Measurements from ENCODE around the gene ZDHHC12.

The ZDHHC12 gene

DNA sequence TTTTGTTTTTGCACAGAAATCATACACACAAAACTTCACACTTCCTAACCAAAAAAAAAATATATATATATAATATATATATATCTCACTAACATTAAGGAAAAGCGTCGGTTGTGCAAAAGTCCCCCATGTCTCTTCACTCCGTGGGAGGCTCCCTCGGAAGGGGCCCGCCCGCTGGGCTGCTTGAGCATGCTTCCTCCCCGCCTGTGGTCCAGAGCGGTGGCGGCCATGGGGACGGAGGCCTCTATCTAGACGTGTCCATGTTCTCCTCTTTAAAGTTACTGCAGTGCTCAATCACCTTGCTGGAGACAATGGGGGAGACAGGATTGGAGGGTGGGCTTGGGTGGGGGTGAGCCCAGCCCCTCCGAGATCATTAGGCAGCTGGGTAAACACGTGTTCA lies 7.2 kb upstream of the ZDHHC12 start:
- H2AFZ ChIP-seq (ENCODE audit: low read length), result no peak overlapping the region
- no peak overlapping the region for H3K27ac ChIP-seq (replicated peaks; ENCODE audit: low read length)
- no peak overlapping the region for H3K18ac ChIP-seq (ENCODE audit: low read length)
- no peak overlapping the region for H2BK12ac ChIP-seq (ENCODE audit: low read length)
- H2BK120ac ChIP-seq (ENCODE audit: low read depth, low read length), result no peak overlapping the region
- no peak overlapping the region for H3K4me2 ChIP-seq (ENCODE audit: insufficient read depth, low read length, poor library complexity, severe bottlenecking)
- no peaks in the 10 kb centered on the region for H3K79me1 ChIP-seq (ENCODE audit: low read depth, low read length)
- no peak overlapping the region for H3K4ac ChIP-seq (ENCODE audit: low read length)
- H2AK5ac ChIP-seq (ENCODE audit: low read depth, low read length), result no peak overlapping the region
- WGBS, 2 donors (ENCODE audit: extremely low coverage in 2 of 2, insufficient read length in 2 of 2, insufficient replicate concordance in 1 of 2), result no CpG with 5 or more reads among the region's 13 CpGs
- H4K8ac ChIP-seq (ENCODE audit: low read depth, low read length), result no peak overlapping the region
- H3K9me3 ChIP-seq (replicated peaks in 1 of 2; ENCODE audit: control insufficient read depth in 2 of 2, insufficient read depth in 1 of 2, low read depth in 1 of 2, low read length in 2 of 2), result no peaks in the 10 kb centered on the region
- no peak overlapping the region for H3K4me3 ChIP-seq (ENCODE audit: low read length in 2 of 2)
- no peaks in the 10 kb centered on the region for H3K27me3 ChIP-seq (ENCODE audit: control insufficient read depth in 3 of 3, insufficient read depth in 3 of 3, low read depth in 1 of 3, low read length in 3 of 3)
- no peak overlapping the region for H3K23ac ChIP-seq (ENCODE audit: low read depth, low read length, poor library complexity)
- no peak for DNase-seq (ENCODE audit: low spot score)
- peaks cover 11 to 21% of the 10 kb centered on the region in 2 donors for H3K36me3 ChIP-seq (replicated peaks in 1 of 2; ENCODE audit: control insufficient read depth in 2 of 2, insufficient read depth in 2 of 2, low read length in 2 of 2)
- no peak overlapping the region for H2BK5ac ChIP-seq (ENCODE audit: low read length)
- no peak overlapping the region for H4K91ac ChIP-seq (ENCODE audit: low read depth, low read length, poor library complexity)
- H3K14ac ChIP-seq (ENCODE audit: low read length), result no peak overlapping the region
- no peak overlapping the region for H2BK15ac ChIP-seq (ENCODE audit: low read length)
- H3K4me1 ChIP-seq (ENCODE audit: control insufficient read depth in 2 of 2, insufficient read depth in 1 of 2, low read depth in 1 of 2, low read length in 2 of 2), result peaks cover 0 to 2% of the 10 kb centered on the region in 2 donors
- H3K9ac ChIP-seq (ENCODE audit: low read depth, low read length, poor library complexity), result no peak overlapping the region

GRCh38 chr9:128729766-128730517 lies 6.0 kb upstream of the ZDHHC12 start:
- Histone ChIP-seq H3K9me3 (replicated peaks in 1 of 2; ENCODE audit: control insufficient read depth in 2 of 2, insufficient read depth in 1 of 2, low read depth in 1 of 2, low read length in 2 of 2) (no peaks in the 10 kb centered on the region), H3K4me3 (ENCODE audit: low read length in 2 of 2) (no peak overlapping the region), H3K27ac (replicated peaks; ENCODE audit: low read length) (no peak overlapping the region), H3K4me1 (ENCODE audit: control insufficient read depth in 2 of 2, insufficient read depth in 1 of 2, low read depth in 1 of 2, low read length in 2 of 2) (peaks cover 0 to 5% of the 10 kb centered on the region in 2 donors), H2BK12ac (ENCODE audit: low read length) (no peak overlapping the region), H3K9ac (ENCODE audit: low read depth, low read length, poor library complexity) (no peak overlapping the region), H2BK120ac (ENCODE audit: low read depth, low read length) (no peak overlapping the region), H2BK15ac (ENCODE audit: low read length) (no peak overlapping the region), H4K8ac (ENCODE audit: low read depth, low read length) (no peak overlapping the region), H3K4ac (ENCODE audit: low read length) (no peak overlapping the region), H3K4me2 (ENCODE audit: insufficient read depth, low read length, poor library complexity, severe bottlenecking) (no peak overlapping the region), H3K14ac (ENCODE audit: low read length) (no peak overlapping the region), H2AFZ (ENCODE audit: low read length) (no peak overlapping the region), H3K23ac (ENCODE audit: low read depth, low read length, poor library complexity) (no peak overlapping the region), H2BK5ac (ENCODE audit: low read length) (no peak overlapping the region), H3K79me1 (ENCODE audit: low read depth, low read length) (no peaks in the 10 kb centered on the region), H4K91ac (ENCODE audit: low read depth, low read length, poor library complexity) (no peak overlapping the region), H3K36me3 (replicated peaks in 1 of 2; ENCODE audit: control insufficient read depth in 2 of 2, insufficient read depth in 2 of 2, low read length in 2 of 2) (peaks cover 6 to 16% of the 10 kb centered on the region in 2 donors), H3K18ac (ENCODE audit: low read length) (no peak overlapping the region), H3K27me3 (ENCODE audit: control insufficient read depth in 3 of 3, insufficient read depth in 3 of 3, low read depth in 1 of 3, low read length in 3 of 3) (no peaks in the 10 kb centered on the region), H2AK5ac (ENCODE audit: low read depth, low read length) (no peak overlapping the region)
- DNase-seq (ENCODE audit: low spot score), result no peak
- no CpG with 5 or more reads among the region's 27 CpGs for WGBS, 2 donors (ENCODE audit: extremely low coverage in 2 of 2, insufficient read length in 2 of 2, insufficient replicate concordance in 1 of 2)

DNA sequence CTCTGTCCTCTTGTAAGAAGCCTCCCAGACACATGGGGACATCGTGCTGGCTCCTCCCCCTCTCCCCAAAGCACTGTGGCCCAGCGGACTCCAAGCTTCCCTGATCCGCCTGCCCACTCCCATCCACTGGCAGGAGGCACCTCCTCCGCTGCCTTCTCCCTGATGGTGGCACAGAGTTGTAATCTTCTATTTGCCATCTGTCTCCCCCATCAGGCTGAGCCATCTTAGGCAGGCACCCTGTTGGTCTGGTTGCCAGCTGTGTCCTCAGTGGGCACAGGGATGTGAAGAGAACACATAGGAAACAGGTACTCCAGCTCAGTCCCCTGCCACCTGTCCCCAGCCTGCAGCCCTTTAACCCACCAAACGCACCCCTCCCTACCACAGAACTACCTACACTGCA lies 5.4 kb upstream of the ZDHHC12 start:
- Histone ChIP-seq H2AFZ (ENCODE audit: low read length) (no peak overlapping the region), H4K91ac (ENCODE audit: low read depth, low read length, poor library complexity) (no peak overlapping the region), H3K23ac (ENCODE audit: low read depth, low read length, poor library complexity) (peak overlapping the region; percentile 57), H2BK5ac (ENCODE audit: low read length) (no peak overlapping the region), H3K18ac (ENCODE audit: low read length) (no peak overlapping the region), H2BK120ac (ENCODE audit: low read depth, low read length) (peak overlapping the region; percentile 78), H2BK15ac (ENCODE audit: low read length) (no peak overlapping the region), H3K36me3 (replicated peaks in 1 of 2; ENCODE audit: control insufficient read depth in 2 of 2, insufficient read depth in 2 of 2, low read length in 2 of 2) (peaks cover 5 to 9% of the 10 kb centered on the region in 2 donors), H2BK12ac (ENCODE audit: low read length) (no peak overlapping the region), H2AK5ac (ENCODE audit: low read depth, low read length) (no peak overlapping the region), H3K4ac (ENCODE audit: low read length) (no peak overlapping the region), H3K27me3 (ENCODE audit: control insufficient read depth in 3 of 3, insufficient read depth in 3 of 3, low read depth in 1 of 3, low read length in 3 of 3) (no peaks in the 10 kb centered on the region), H3K14ac (ENCODE audit: low read length) (no peak overlapping the region), H4K8ac (ENCODE audit: low read depth, low read length) (no peak overlapping the region), H3K9me3 (replicated peaks in 1 of 2; ENCODE audit: control insufficient read depth in 2 of 2, insufficient read depth in 1 of 2, low read depth in 1 of 2, low read length in 2 of 2) (no peaks in the 10 kb centered on the region), H3K4me1 (ENCODE audit: control insufficient read depth in 2 of 2, insufficient read depth in 1 of 2, low read depth in 1 of 2, low read length in 2 of 2) (peaks cover 0 to 10% of the 10 kb centered on the region in 2 donors), H3K27ac (replicated peaks; ENCODE audit: low read length) (no peak overlapping the region), H3K4me2 (ENCODE audit: insufficient read depth, low read length, poor library complexity, severe bottlenecking) (no peak overlapping the region), H3K4me3 (ENCODE audit: low read length in 2 of 2) (no peak overlapping the region), H3K9ac (ENCODE audit: low read depth, low read length, poor library complexity) (peak overlapping the region; percentile 33), H3K79me1 (ENCODE audit: low read depth, low read length) (no peaks in the 10 kb centered on the region)
- DNase-seq (ENCODE audit: low spot score), result no peak
- no CpG with 5 or more reads among the region's 5 CpGs for WGBS, 2 donors (ENCODE audit: extremely low coverage in 2 of 2, insufficient read length in 2 of 2, insufficient replicate concordance in 1 of 2)

- Histone ChIP-seq H2AFZ (ENCODE audit: low read length) (no peak overlapping the region), H3K27ac (replicated peaks; ENCODE audit: low read length) (no peak overlapping the region)
- WGBS, 2 donors (ENCODE audit: extremely low coverage in 2 of 2, insufficient read length in 2 of 2, insufficient replicate concordance in 1 of 2), result no CpG with 5 or more reads among the region's 7 CpGs
Measured at GRCh38 chr9:128728298-128728697, 4.4 kb upstream of the ZDHHC12 start.

More at GRCh38 chr9:128728298-128728697, 4.4 kb upstream of the ZDHHC12 start:
- Histone ChIP-seq H2BK120ac (ENCODE audit: low read depth, low read length) (no peak overlapping the region), H2BK15ac (ENCODE audit: low read length) (no peak overlapping the region), H3K18ac (ENCODE audit: low read length) (no peak overlapping the region), H3K14ac (ENCODE audit: low read length) (no peak overlapping the region), H4K91ac (ENCODE audit: low read depth, low read length, poor library complexity) (no peak overlapping the region), H3K23ac (ENCODE audit: low read depth, low read length, poor library complexity) (peak overlapping the region; percentile 20), H2BK5ac (ENCODE audit: low read length) (no peak overlapping the region), H3K79me1 (ENCODE audit: low read depth, low read length) (no peaks in the 10 kb centered on the region), H3K4me3 (ENCODE audit: low read length in 2 of 2) (no peak overlapping the region), H3K9me3 (replicated peaks in 1 of 2; ENCODE audit: control insufficient read depth in 2 of 2, insufficient read depth in 1 of 2, low read depth in 1 of 2, low read length in 2 of 2) (no peaks in the 10 kb centered on the region), H3K36me3 (replicated peaks in 1 of 2; ENCODE audit: control insufficient read depth in 2 of 2, insufficient read depth in 2 of 2, low read length in 2 of 2) (peaks cover 5 to 9% of the 10 kb centered on the region in 2 donors), H4K8ac (ENCODE audit: low read depth, low read length) (no peak overlapping the region), H3K4ac (ENCODE audit: low read length) (no peak overlapping the region), H2BK12ac (ENCODE audit: low read length) (no peak overlapping the region), H2AK5ac (ENCODE audit: low read depth, low read length) (no peak overlapping the region), H3K9ac (ENCODE audit: low read depth, low read length, poor library complexity) (peak overlapping the region; percentile 63), H3K4me2 (ENCODE audit: insufficient read depth, low read length, poor library complexity, severe bottlenecking) (no peak overlapping the region), H3K27me3 (ENCODE audit: control insufficient read depth in 3 of 3, insufficient read depth in 3 of 3, low read depth in 1 of 3, low read length in 3 of 3) (no peaks in the 10 kb centered on the region), H3K4me1 (ENCODE audit: control insufficient read depth in 2 of 2, insufficient read depth in 1 of 2, low read depth in 1 of 2, low read length in 2 of 2) (peaks cover 0 to 13% of the 10 kb centered on the region in 2 donors)
- DNase-seq (ENCODE audit: low spot score), result no peak

All from neuronal stem cell (in vitro differentiated cells).